CD8-positive, alpha-beta memory T cell (primary cell): ENCODE results near the gene BTBD9. TPM values are rescaled to one million over a fixed set of nuclear protein-coding genes. Genes with fewer than 3 reads are reported as not detected.

Experiments used
- CTCF ChIA-PET: fragments of 350-600 bp; sonication (Branson Sonifier 250); formaldehyde crosslinking; loops from one replicate; lab custom pipeline; 2021; ENCODE audit warnings: antibody characterized with exemption; lab: Charles Lee
- POLR2A ChIA-PET: fragments of 350-600 bp; sonication (Branson Sonifier 250); formaldehyde crosslinking; loops from one replicate; lab custom pipeline; 2021; ENCODE audit warnings: antibody characterized with exemption; lab: Charles Lee
- DNase-seq, 5 donors: peaks; one replicate each; pipeline versions ENCODE4 v3.0.0 to v3.0.0-alpha.2; 2020 to 2022; ENCODE audit warnings: mixed read lengths in 1 of 5
- H3K27ac ChIP-seq: one replicate; pipeline ENCODE4 v1.7.0; 2013; ENCODE audit warnings: low read depth, mild to moderate bottlenecking, low read length, moderate library complexity
- H3K27me3 ChIP-seq: 2 replicates; pipeline ENCODE4 v1.7.0; 2013; ENCODE audit warnings: low read length, mild to moderate bottlenecking; ENCODE audit not compliant: insufficient read depth, poor library complexity, severe bottlenecking
- H3K36me3 ChIP-seq: 2 replicates; pipeline ENCODE4 v1.7.0; 2013; ENCODE audit warnings: mild to moderate bottlenecking, low read length, moderate library complexity; ENCODE audit not compliant: insufficient read depth
- H3K4me1 ChIP-seq: 2 replicates; pipeline ENCODE4 v1.7.0; 2013; ENCODE audit warnings: mild to moderate bottlenecking, low read length, moderate library complexity; ENCODE audit not compliant: insufficient read depth
- H3K4me3 ChIP-seq: 2 replicates; pipeline ENCODE4 v1.7.0; 2013; ENCODE audit warnings: mild to moderate bottlenecking, low read length
- H3K9me3 ChIP-seq: 2 replicates; pipeline ENCODE4 v1.7.0; 2013; ENCODE audit warnings: mild to moderate bottlenecking, low read length
- H3K27ac Mint-ChIP-seq, 8 donors: one replicate each; pipeline ENCODE4 v1.8.0; 2020 to 2021; ENCODE audit warnings: mixed read lengths in 8 of 8, mild to moderate bottlenecking in 6 of 8, inconsistent platforms in 3 of 8, moderate library complexity in 3 of 8
- H3K27me3 Mint-ChIP-seq, 2 donors: one replicate each; pipeline ENCODE4 v1.8.0; 2020 to 2021; ENCODE audit warnings: mixed read lengths in 2 of 2, mild to moderate bottlenecking in 1 of 2, moderate library complexity in 1 of 2
- H3K36me3 Mint-ChIP-seq, 3 donors: one replicate each; pipeline ENCODE4 v1.8.0; 2020 to 2021; ENCODE audit warnings: mixed read lengths in 3 of 3, inconsistent platforms in 1 of 3, mild to moderate bottlenecking in 1 of 3
- H3K4me1 Mint-ChIP-seq, 3 donors: one replicate each; pipeline ENCODE4 v1.8.0; 2020 to 2021; ENCODE audit warnings: mixed read lengths in 3 of 3, inconsistent platforms in 1 of 3, mild to moderate bottlenecking in 1 of 3
- H3K4me3 Mint-ChIP-seq, 7 donors: one replicate each; pipeline ENCODE4 v1.8.0; 2020 to 2021; ENCODE audit warnings: mixed read lengths in 7 of 7, mild to moderate bottlenecking in 6 of 7, moderate library complexity in 4 of 7, inconsistent platforms in 2 of 7
- H3K9me3 Mint-ChIP-seq, 5 donors: one replicate each; pipeline ENCODE4 v1.8.0; 2020 to 2022; ENCODE audit warnings: mixed read lengths in 5 of 5, mild to moderate bottlenecking in 3 of 5, moderate library complexity in 2 of 5, inconsistent platforms in 1 of 5
- polyA plus RNA-seq: library from polyadenylated mRNA; unstranded; fragments of 300-500 nt; fragmentation: Illumina TruSeq; gene quantifications from one replicate; pipeline ENCODE4 v1.2.3, GENCODE V29; 2021
- total RNA-seq, 2 experiments: library from RNA; stranded (reverse); gene quantifications; one replicate each; pipeline ENCODE4 v1.2.3, GENCODE V29; 2021

BTBD9 gene
- total and polyA plus RNA-seq, 3 experiments from 2014 or later: 12.2 to 17.7 (median 14.9) TPM

- ChIA-PET CTCF (interaction anchor here (1.2 kb wide), 1 partner anchor 19 kb away, joined by 3 read pairs; no protein-coding TSS in a partner anchor), POLR2A (no interaction called here)
- Mint-ChIP-seq H3K27me3 (no peaks in the 10 kb centered on the region), H3K36me3 (peaks cover 18 to 21% (median 20%) of the 10 kb centered on the region in 3 donors), H3K4me1 (peaks cover 15 to 37% (median 27%) of the 10 kb centered on the region in 3 donors), H3K27ac (peak overlapping the region in 1 of 8 donors; percentile 54), H3K4me3 (no peak overlapping the region), H3K9me3 (peaks cover 5 to 12% (median 6%) of the 10 kb centered on the region in 5 donors)
- DNase-seq: no peak
- H3K27me3 ChIP-seq: no peaks in the 10 kb centered on the region
- no peaks in the 10 kb centered on the region for H3K36me3 ChIP-seq
- H3K4me1 ChIP-seq: peaks cover 12% of the 10 kb centered on the region
- H3K27ac ChIP-seq: no peak overlapping the region
- no peak overlapping the region for H3K4me3 ChIP-seq
- H3K9me3 ChIP-seq: peaks cover 6% of the 10 kb centered on the region
These were observed 117.4 kb downstream of the BTBD9 start for GRCh38 chr6:38522322-38522721.

- CTCF ChIA-PET: interaction anchor here (1.4 to 1.6 kb wide), 2 partner anchors 25 kb away, joined by 3 read pairs; no protein-coding TSS in a partner anchor
- H3K27me3 Mint-ChIP-seq: no peaks in the 10 kb centered on the region
- H3K4me1 Mint-ChIP-seq: peaks cover 19 to 37% (median 34%) of the 10 kb centered on the region in 3 donors
- DNase-seq: no peak
- peaks cover 0 to 8% (median 0%) of the 10 kb centered on the region in 3 donors for H3K36me3 Mint-ChIP-seq
- peak overlapping the region in 1 of 8 donors; percentile 38 for H3K27ac Mint-ChIP-seq
- no peaks in the 10 kb centered on the region for H3K9me3 Mint-ChIP-seq
- no peaks in the 10 kb centered on the region for H3K9me3 ChIP-seq
- H3K27me3 ChIP-seq: no peaks in the 10 kb centered on the region
- H3K36me3 ChIP-seq: no peaks in the 10 kb centered on the region
- no peak overlapping the region for H3K4me3 Mint-ChIP-seq
- H3K4me1 ChIP-seq: peaks cover 12% of the 10 kb centered on the region
- no peak overlapping the region for H3K4me3 ChIP-seq
- POLR2A ChIA-PET: no interaction called here
- no peak overlapping the region for H3K27ac ChIP-seq
These were observed 121.0 kb downstream of the BTBD9 start for GRCh38 chr6:38518511-38519304.

- H3K4me1 ChIP-seq: peaks cover 12% of the 10 kb centered on the region
- CTCF ChIA-PET: interaction anchor here (1.0 to 1.4 kb wide), 2 partner anchors 23 to 51 kb away, joined by 3 read pairs; no protein-coding TSS in a partner anchor
- no peak overlapping the region for H3K4me3 ChIP-seq
- Mint-ChIP-seq H3K4me1 (peaks cover 18 to 37% (median 30%) of the 10 kb centered on the region in 3 donors), H3K27ac (no peak overlapping the region), H3K36me3 (peaks cover 0 to 2% (median 0%) of the 10 kb centered on the region in 3 donors), H3K4me3 (no peak overlapping the region), H3K9me3 (no peaks in the 10 kb centered on the region), H3K27me3 (no peaks in the 10 kb centered on the region)
- H3K36me3 ChIP-seq: no peaks in the 10 kb centered on the region
- DNase-seq: no peak
- no peaks in the 10 kb centered on the region for H3K9me3 ChIP-seq
- POLR2A ChIA-PET: no interaction called here
- no peaks in the 10 kb centered on the region for H3K27me3 ChIP-seq
- no peak overlapping the region for H3K27ac ChIP-seq
These were observed 122.7 kb downstream of the BTBD9 start for GRCh38 chr6:38517005-38517404.

GRCh38 chr6:38514399-38514798 lies 125.3 kb downstream of the BTBD9 start:
- no peak for DNase-seq
- H3K27me3 ChIP-seq: no peaks in the 10 kb centered on the region
- Mint-ChIP-seq H3K27ac (no peak overlapping the region), H3K27me3 (no peaks in the 10 kb centered on the region), H3K4me3 (no peak overlapping the region), H3K9me3 (no peaks in the 10 kb centered on the region), H3K36me3 (no peaks in the 10 kb centered on the region), H3K4me1 (peaks cover 14 to 30% (median 24%) of the 10 kb centered on the region in 3 donors)
- ChIA-PET POLR2A (no interaction called here), CTCF (interaction anchor here (0.9 kb wide), 1 partner anchor 1189 kb away, joined by 3 read pairs; no protein-coding TSS in a partner anchor)
- H3K27ac ChIP-seq: no peak overlapping the region
- H3K4me3 ChIP-seq: no peak overlapping the region
- H3K36me3 ChIP-seq: no peaks in the 10 kb centered on the region
- no peaks in the 10 kb centered on the region for H3K9me3 ChIP-seq
- H3K4me1 ChIP-seq: peaks cover 9% of the 10 kb centered on the region

GRCh38 chr6:38512211-38512610 lies 127.5 kb downstream of the BTBD9 start:
- Mint-ChIP-seq H3K4me1 (peaks cover 6 to 14% (median 10%) of the 10 kb centered on the region in 3 donors), H3K4me3 (no peak overlapping the region), H3K27ac (no peak overlapping the region), H3K9me3 (no peaks in the 10 kb centered on the region), H3K27me3 (no peaks in the 10 kb centered on the region), H3K36me3 (no peaks in the 10 kb centered on the region)
- no peak for DNase-seq
- Histone ChIP-seq H3K27ac (no peak overlapping the region), H3K4me1 (no peaks in the 10 kb centered on the region), H3K27me3 (no peaks in the 10 kb centered on the region), H3K36me3 (no peaks in the 10 kb centered on the region), H3K4me3 (no peak overlapping the region), H3K9me3 (no peaks in the 10 kb centered on the region)
- POLR2A ChIA-PET: no interaction called here
- CTCF ChIA-PET: no interaction called here

DNA sequence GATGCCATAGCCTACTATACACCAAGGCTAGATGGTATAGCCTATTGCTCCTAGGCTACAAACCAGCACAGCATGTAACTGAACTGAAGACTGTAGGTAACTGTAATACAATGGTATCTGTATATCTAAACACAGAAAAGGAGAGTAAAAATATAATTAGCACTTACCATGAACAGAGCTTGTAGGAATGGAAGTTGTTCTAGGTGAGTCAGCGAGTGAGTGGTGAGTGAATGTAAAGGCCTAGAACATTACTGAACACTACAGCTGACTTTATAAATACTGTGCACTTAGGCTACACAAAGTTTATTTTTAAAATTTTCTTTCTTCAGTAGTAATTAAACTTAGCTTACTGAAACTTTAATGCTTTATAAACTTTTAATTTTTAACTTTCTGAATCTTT lies 129.5 kb downstream of the BTBD9 start:
- H3K27ac ChIP-seq: no peak overlapping the region
- Mint-ChIP-seq H3K9me3 (no peaks in the 10 kb centered on the region), H3K27me3 (no peaks in the 10 kb centered on the region), H3K27ac (no peak overlapping the region), H3K4me1 (no peaks in the 10 kb centered on the region), H3K36me3 (no peaks in the 10 kb centered on the region), H3K4me3 (no peak overlapping the region)
- no peak for DNase-seq
- H3K4me3 ChIP-seq: no peak overlapping the region
- ChIA-PET POLR2A (no interaction called here), CTCF (interaction anchor here (1.0 kb wide), 1 partner anchor 16 kb away, joined by 3 read pairs; no protein-coding TSS in a partner anchor)
- H3K27me3 ChIP-seq: no peaks in the 10 kb centered on the region
- no peaks in the 10 kb centered on the region for H3K9me3 ChIP-seq
- no peaks in the 10 kb centered on the region for H3K4me1 ChIP-seq
- no peaks in the 10 kb centered on the region for H3K36me3 ChIP-seq

GRCh38 chr6:38509713-38510112 lies 130.0 kb downstream of the BTBD9 start:
- Mint-ChIP-seq H3K4me3 (no peak overlapping the region), H3K36me3 (no peaks in the 10 kb centered on the region), H3K27ac (no peak overlapping the region), H3K4me1 (no peaks in the 10 kb centered on the region), H3K27me3 (no peaks in the 10 kb centered on the region), H3K9me3 (no peaks in the 10 kb centered on the region)
- CTCF ChIA-PET: no interaction called here
- H3K36me3 ChIP-seq: no peaks in the 10 kb centered on the region
- no peaks in the 10 kb centered on the region for H3K27me3 ChIP-seq
- DNase-seq: no peak
- H3K27ac ChIP-seq: no peak overlapping the region
- no peaks in the 10 kb centered on the region for H3K4me1 ChIP-seq
- no peak overlapping the region for H3K4me3 ChIP-seq
- no peaks in the 10 kb centered on the region for H3K9me3 ChIP-seq
- POLR2A ChIA-PET: no interaction called here

- Mint-ChIP-seq H3K27ac (no peak overlapping the region), H3K27me3 (no peaks in the 10 kb centered on the region), H3K9me3 (no peaks in the 10 kb centered on the region), H3K36me3 (no peaks in the 10 kb centered on the region), H3K4me1 (no peaks in the 10 kb centered on the region), H3K4me3 (no peak overlapping the region)
- Histone ChIP-seq H3K36me3 (no peaks in the 10 kb centered on the region), H3K4me1 (no peaks in the 10 kb centered on the region), H3K9me3 (no peaks in the 10 kb centered on the region), H3K27me3 (no peaks in the 10 kb centered on the region), H3K4me3 (no peak overlapping the region), H3K27ac (no peak overlapping the region)
- DNase-seq: no peak
- POLR2A ChIA-PET: no interaction called here
- CTCF ChIA-PET: no interaction called here
These were observed 130.8 kb downstream of the BTBD9 start for GRCh38 chr6:38508894-38509293.
